A549 (cell line): Measurements from ENCODE around the gene PTPN12. TPM values are rescaled to one million over a fixed set of nuclear protein-coding genes. Genes with fewer than 3 reads are reported as not detected.

Source experiments
- ATAC-seq, 2 experiments: fragments of 200-7000 bp in 1 of 2; fragments of >200 bp in 1 of 2; cut with Nextera tagmentation in 1 of 2; cut with Tn5 transposase in 1 of 2; 3 replicates each; pipeline versions ENCODE4 v1.8.0 to v1.9.1; 2018 to 2020; ENCODE audit warnings: mild to moderate bottlenecking in 1 of 2, moderate library complexity in 1 of 2
- CTCF ChIA-PET: fragments of 300-600 bp; sonication (Branson Sonifier 250); formaldehyde crosslinking; extraction: SDS; loops from one replicate; lab custom pipeline; 2021; ENCODE audit warnings: antibody characterized with exemption, inconsistent platforms; lab: Yijun Ruan, JAX
- POLR2A ChIA-PET: fragments of 350-600 bp; formaldehyde crosslinking; extraction: SDS; loops from one replicate; lab custom pipeline; 2021; ENCODE audit warnings: antibody characterized with exemption, inconsistent platforms; lab: Yijun Ruan, JAX
- DNase-seq, 2 experiments: peaks; one replicate each; pipeline versions ENCODE4 v3.0.0 to v3.0.0-alpha.2; 2011 to 2016; ENCODE audit warnings: low read depth in 1 of 2, low spot score in 1 of 2
- FAIRE-seq: peaks from 2 replicates; lab custom pipeline; 2011; peaks lifted over from hg19 to GRCh38; lab: Jason Lieb, UNC
- H3K27ac ChIP-seq, 2 experiments: fragments of >200 bp; sonication (Bioruptor Twin); formaldehyde crosslinking; 3 replicates each; pipeline ENCODE4 v1.5.1; 2016 to 2017
- H3K4me1 ChIP-seq: fragments of >200 bp; sonication (Bioruptor Twin); formaldehyde crosslinking; 3 replicates; pipeline ENCODE4 v1.6.1; 2016
- H3K4me2 ChIP-seq: fragments of >200 bp; sonication (Bioruptor Twin); formaldehyde crosslinking; 3 replicates; pipeline ENCODE4 v1.6.1; 2016
- H3K4me3 ChIP-seq: fragments of >200 bp; sonication (Bioruptor Twin); formaldehyde crosslinking; 3 replicates; pipeline ENCODE4 v1.5.1; 2016
- H3K9me3 ChIP-seq: fragments of >200 bp; sonication (Bioruptor Twin); formaldehyde crosslinking; 3 replicates; pipeline ENCODE4 v1.6.1; 2016
- CBX8 ChIP-seq: fragments of 200-600 bp; sonication (generic); IDR thresholded peaks from 2 replicates; pipeline ENCODE4 v1.6.1; 2016
- CEBPB ChIP-seq, 2 experiments: fragments of >200 bp in 1 of 2; sonication (Bioruptor Twin) in 1 of 2; formaldehyde crosslinking in 1 of 2; IDR thresholded peaks; 2 replicates each; pipeline ENCODE4 v1.6.1; 2012 to 2016
- CTCF ChIP-seq: fragments of >200 bp; sonication (Bioruptor Twin); formaldehyde crosslinking; IDR thresholded peaks from 3 replicates; pipeline ENCODE4 v1.5.1; 2016
- EHF ChIP-seq: fragments of 250-450 bp; sonication (Bioruptor Pico); IDR thresholded peaks from 2 replicates; pipeline ENCODE4 v1.5.0; 2020; ENCODE audit warnings: mild to moderate bottlenecking
- EP300 ChIP-seq, 2 experiments: fragments of >200 bp; sonication (Bioruptor Twin); formaldehyde crosslinking; IDR thresholded peaks; 2 replicates in 1 of 2; 3 replicates in 1 of 2; pipeline ENCODE4 v1.6.1; 2016 to 2017
- GATA3 ChIP-seq: IDR thresholded peaks from 2 replicates; pipeline ENCODE4 v1.6.1; 2012; ENCODE audit warnings: borderline replicate concordance
- HEYL ChIP-seq: fragments of 250-450 bp; sonication (Bioruptor Pico); IDR thresholded peaks from 2 replicates; pipeline ENCODE4 v1.8.0; 2021; ENCODE audit warnings: mild to moderate bottlenecking, moderate library complexity
- HOXB5 ChIP-seq: fragments of 250-450 bp; sonication (Bioruptor Pico); IDR thresholded peaks from 2 replicates; pipeline ENCODE4 v1.5.0; 2020; ENCODE audit warnings: mild to moderate bottlenecking, moderate library complexity
- MAFK ChIP-seq: fragments of 450-650 bp; IDR thresholded peaks from 2 replicates; pipeline ENCODE4 v1.6.1; 2014; ENCODE audit not compliant: partially characterized antibody
- MAX ChIP-seq: IDR thresholded peaks from 2 replicates; pipeline ENCODE4 v1.6.1; 2012
- NFE2L2 ChIP-seq: fragments of 150-350 bp; conservative IDR thresholded peaks from 2 replicates; pipeline ENCODE4 v1.6.1; 2014; ENCODE audit warnings: low read length
- NR3C1 ChIP-seq: fragments of >200 bp; sonication (Bioruptor Twin); formaldehyde crosslinking; IDR thresholded peaks from 3 replicates; pipeline ENCODE4 v1.6.1; 2017
- PBX3 ChIP-seq: IDR thresholded peaks from 2 replicates; pipeline ENCODE4 v1.6.1; 2012
- PHF8 ChIP-seq: fragments of 200-600 bp; sonication (generic); IDR thresholded peaks from 2 replicates; pipeline ENCODE4 v1.6.1; 2016; ENCODE audit warnings: low read depth, mild to moderate bottlenecking, antibody characterized with exemption, moderate library complexity, borderline replicate concordance
- POLR2A ChIP-seq: IDR thresholded peaks from 2 replicates; pipeline ENCODE4 v1.6.1; 2012; ENCODE audit warnings: mild to moderate bottlenecking, low read length
- REST ChIP-seq: fragments of 200-600 bp; sonication (generic); IDR thresholded peaks from 2 replicates; pipeline ENCODE4 v1.6.1; 2016; ENCODE audit warnings: antibody characterized with exemption, mild to moderate bottlenecking, moderate library complexity
- RNF2 ChIP-seq: fragments of 200-600 bp; sonication (generic); IDR thresholded peaks from 2 replicates; pipeline ENCODE4 v1.6.1; 2016; ENCODE audit warnings: low read depth, mild to moderate bottlenecking, antibody characterized with exemption, moderate library complexity, borderline replicate concordance
- SMC3 ChIP-seq: fragments of >200 bp; sonication (Bioruptor Twin); formaldehyde crosslinking; IDR thresholded peaks from 3 replicates; pipeline ENCODE4 v1.6.1; 2018; ENCODE audit warnings: inconsistent platforms
- ZFP36 ChIP-seq: fragments of 450-650 bp; IDR thresholded peaks from 2 replicates; pipeline ENCODE4 v1.6.1; 2014; ENCODE audit warnings: borderline replicate concordance; ENCODE audit not compliant: partially characterized antibody
- WGBS: methylation state at CpG from one replicate; pipeline ENCODE4 v1.1.6; 2017; ENCODE audit errors: missing lambda C conversion rate; 5-methylcytosine and 5-hydroxymethylcytosine counted together
- polyA plus RNA-seq, 4 experiments: library from polyadenylated mRNA; depleted of rRNA in 3 of 4; stranded (reverse); fragments of >200 nt; fragmentation: RNase III in 1 of 4; extraction: RNeasy Plus Mini Kit Qiagen cat#74134 plus additional on column Dnase treatment in 1 of 4; gene quantifications; 2 replicates in 3 of 4; 3 replicates in 1 of 4; pipeline ENCODE4 v1.2.3, GENCODE V29; 2011 to 2017

Gene PTPN12
- polyA plus RNA-seq, 2 of the 4 experiments (the other 2 are of a cell fraction): 76.3 to 105 TPM

- DNase-seq: no peak
- TF ChIP-seq CBX8 (no peak), SMC3 (no peak), NR3C1 (no peak), ZFP36 (no peak), PBX3 (no peak), EHF (CRISPR knock-in tag) (no peak), GATA3 (no peak), HOXB5 (CRISPR knock-in tag) (no peak), MAX (no peak), NFE2L2 (no peak), EP300 (IDR thresholded peaks at IDR 0.05) (no peak)
- Histone ChIP-seq H3K4me3 (no peak overlapping the region), H3K9me3 (no peaks in the 10 kb centered on the region), H3K4me1 (peaks cover 2% of the 10 kb centered on the region; the same call in 1 of the 3 replicates), H3K4me2 (no peak overlapping the region), H3K27ac (no peak overlapping the region)
- ChIA-PET CTCF (interaction anchor here (0.7 to 3.0 kb wide), 3 partner anchors 10 to 96 kb away, joined by 3 to 15 read pairs (median 4); no protein-coding TSS in a partner anchor), POLR2A (no interaction called here)
- FAIRE-seq: no peak
- 94% methylated on average over 5 of the region's 5 CpGs for WGBS
- no peak for ATAC-seq
Measured at GRCh38 chr7:77661816-77662215, 124.7 kb downstream of the PTPN12 start.

- no peak overlapping the region for H3K27ac ChIP-seq
- no peaks in the 10 kb centered on the region for H3K9me3 ChIP-seq
- DNase-seq: no peak
- ATAC-seq: no peak
- peaks cover 2% of the 10 kb centered on the region; the same call in 1 of the 3 replicates for H3K4me1 ChIP-seq
- POLR2A ChIA-PET: no interaction called here
- H3K4me2 ChIP-seq: no peak overlapping the region
- no peak overlapping the region for H3K4me3 ChIP-seq
- no peak for FAIRE-seq
- WGBS: 93% methylated on average over 2 of the region's 2 CpGs
- no peak for TF ChIP-seq ZFP36
- no peak for TF ChIP-seq RNF2
- CTCF ChIA-PET: interaction anchor here (3.3 kb wide), 1 partner anchor 11 kb away, joined by 16 read pairs; no protein-coding TSS in a partner anchor
Measured at GRCh38 chr7:77662869-77663268, 125.8 kb downstream of the PTPN12 start.

GRCh38 chr7:77664715-77665114 lies 127.6 kb downstream of the PTPN12 start:
- Histone ChIP-seq H3K9me3 (no peaks in the 10 kb centered on the region), H3K27ac (peak overlapping the region in 1 of 2 experiments; percentile 19; a peak in 1 of 6 replicates), H3K4me1 (peaks cover 2% of the 10 kb centered on the region; the same call in 1 of the 3 replicates), H3K4me2 (no peak overlapping the region), H3K4me3 (no peak overlapping the region)
- ChIA-PET CTCF (interaction anchor here (0.6 to 3.3 kb wide), 6 partner anchors 9 to 271 kb away, joined by 3 to 16 read pairs (median 5); partner anchors contain the start of gene RSBN1L), POLR2A (no interaction called here)
- no peak for DNase-seq
- ATAC-seq: no peak
- TF ChIP-seq CTCF (no peak), HEYL (CRISPR knock-in tag) (no peak), CEBPB (IDR thresholded peaks at IDR 0.05) (peak in 1 of 2 experiments; percentile 8; a peak in 1 of 4 replicates), POLR2A (no peak)
- TF ChIP-seq, all 56 proteins: peak for 1
- no peak for FAIRE-seq

GRCh38 chr7:77665161-77665560 lies 128.1 kb downstream of the PTPN12 start:
- DNase-seq (no peak), FAIRE-seq (no peak), ATAC-seq (no peak)
- Histone ChIP-seq H3K4me3 (no peak overlapping the region), H3K4me2 (no peak overlapping the region), H3K4me1 (peaks cover 2% of the 10 kb centered on the region; the same call in 1 of the 3 replicates), H3K9me3 (no peaks in the 10 kb centered on the region), H3K27ac (peak overlapping the region in 1 of 2 experiments; percentile 19; a peak in 1 of 6 replicates)
- POLR2A ChIA-PET: no interaction called here
- TF ChIP-seq PHF8 (no peak), MAFK (no peak), REST (no peak), CBX8 (no peak)
- CTCF ChIA-PET: interaction anchor here (0.8 to 3.3 kb wide), 4 partner anchors 9 to 270 kb away, joined by 3 to 16 read pairs (median 6); no protein-coding TSS in a partner anchor
